Non-pigmented ciliary epithelial cell (primary cell): Measurements from ENCODE around the gene TRPV6.

Source experiments
- DNase-seq: peaks from one replicate; pipeline ENCODE4 v3.0.0-alpha.2; 2010; ENCODE audit warnings: low read depth

TRPV6 gene

GRCh38 chr7:142883571-142884285 lies 1.8 kb downstream of the TRPV6 start:
- no peak for DNase-seq

GRCh38 chr7:142883145-142883544 lies 2.4 kb downstream of the TRPV6 start:
- DNase-seq: no peak

GRCh38 chr7:142882338-142882678 lies 3.2 kb downstream of the TRPV6 start:
- DNase-seq: no peak

GRCh38 chr7:142881586-142882337 lies 3.8 kb downstream of the TRPV6 start:
- DNase-seq: no peak

- no peak for DNase-seq
These were observed 4.6 kb downstream of the TRPV6 start for GRCh38 chr7:142880876-142881505.

- DNase-seq: no peak
These were observed 6.5 kb downstream of the TRPV6 start for GRCh38 chr7:142879060-142879459.

GRCh38 chr7:142878315-142878714 lies 7.2 kb downstream of the TRPV6 start:
- no peak for DNase-seq

GRCh38 chr7:142876991-142877910 lies 8.3 kb downstream of the TRPV6 start:
- DNase-seq: no peak

GRCh38 chr7:142876236-142876960 lies 9.1 kb downstream of the TRPV6 start:
- DNase-seq: no peak

- DNase-seq: no peak
These were observed 10.1 kb downstream of the TRPV6 start for GRCh38 chr7:142875456-142875855.

GRCh38 chr7:142874837-142875236 lies 10.7 kb downstream of the TRPV6 start:
- no peak for DNase-seq

GRCh38 chr7:142874409-142874808 lies 11.1 kb downstream of the TRPV6 start:
- no peak for DNase-seq

- DNase-seq: no peak
These were observed 11.7 kb downstream of the TRPV6 start for GRCh38 chr7:142873871-142874270.

- DNase-seq: no peak
These were observed 12.2 kb downstream of the TRPV6 start for GRCh38 chr7:142873281-142873784.

GRCh38 chr7:142872106-142872675 lies 13.4 kb downstream of the TRPV6 start:
- no peak for DNase-seq

- no peak for DNase-seq
These were observed 14.1 kb downstream of the TRPV6 start for GRCh38 chr7:142871260-142872105.

GRCh38 chr7:142870566-142871259 lies 14.8 kb downstream of the TRPV6 start:
- no peak for DNase-seq

- no peak for DNase-seq
These were observed 15.4 kb downstream of the TRPV6 start for GRCh38 chr7:142870147-142870559.

GRCh38 chr7:142869434-142869833 lies 16.1 kb downstream of the TRPV6 start:
- DNase-seq: no peak
